GM21515 (cell line): ENCODE measurements around the gene HAPLN2.

Source experiments
- ATAC-seq: cut with Tn5 transposase; IDR thresholded peaks from one replicate; pipeline ENCODE4 v1.9.1; 2021; ENCODE audit not compliant: unreplicated experiment

The HAPLN2 gene

DNA sequence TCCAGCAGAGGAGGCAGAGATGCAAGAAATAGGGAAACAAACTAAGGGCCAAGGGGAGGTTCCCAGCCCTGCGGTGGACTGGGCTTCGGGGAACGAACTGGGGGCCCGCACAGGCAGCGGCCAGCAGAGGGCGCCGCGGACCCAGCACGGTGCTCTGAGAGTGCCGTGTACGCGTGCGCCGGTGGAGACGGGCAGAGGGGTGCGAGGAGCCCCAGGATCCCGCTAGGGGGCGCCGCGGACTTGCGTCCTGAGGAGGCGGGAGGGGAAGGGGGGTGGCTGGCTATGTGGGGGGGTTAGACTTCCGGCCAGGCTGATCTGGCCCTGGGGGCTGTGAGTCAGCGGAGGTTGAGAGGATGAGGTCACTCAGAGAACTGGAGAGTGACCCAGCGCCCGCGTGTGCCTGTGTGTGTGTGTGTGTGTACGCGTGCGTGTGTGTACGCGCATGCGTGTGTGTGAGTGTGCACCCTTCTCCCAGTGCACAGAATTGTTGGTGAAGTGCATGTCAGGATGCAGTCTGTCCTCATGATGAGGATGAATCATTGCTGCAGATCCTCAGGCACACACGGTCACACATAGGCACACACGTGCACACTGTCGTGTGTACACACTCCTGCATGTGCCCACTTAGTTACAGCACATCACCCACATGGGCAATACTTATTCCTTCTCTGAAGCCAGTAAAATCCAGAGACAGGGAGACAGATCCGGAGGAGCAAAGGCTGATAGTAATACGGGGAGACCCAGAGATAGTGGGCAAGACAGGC, 41.0 kb downstream of the HAPLN2 start:
- ATAC-seq: peak; percentile 50

DNA sequence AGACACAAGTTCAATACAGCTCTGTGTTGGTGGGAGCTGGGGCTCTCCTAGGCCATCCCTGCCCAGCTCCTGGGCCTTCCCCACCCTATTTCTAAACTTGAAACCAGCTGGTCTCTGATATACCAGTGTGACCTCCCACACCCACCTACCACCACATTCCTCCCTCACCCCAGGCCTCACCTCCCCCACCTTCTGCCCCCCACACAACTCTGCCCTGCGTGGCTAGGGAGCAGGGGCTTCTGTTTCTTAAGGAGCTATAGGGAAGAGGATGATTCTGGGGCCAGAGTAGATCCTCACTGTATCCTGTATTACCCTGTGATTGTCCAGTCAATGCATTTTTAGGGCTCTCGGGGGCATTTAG, 41.5 kb downstream of the HAPLN2 start:
- ATAC-seq: no peak

DNA sequence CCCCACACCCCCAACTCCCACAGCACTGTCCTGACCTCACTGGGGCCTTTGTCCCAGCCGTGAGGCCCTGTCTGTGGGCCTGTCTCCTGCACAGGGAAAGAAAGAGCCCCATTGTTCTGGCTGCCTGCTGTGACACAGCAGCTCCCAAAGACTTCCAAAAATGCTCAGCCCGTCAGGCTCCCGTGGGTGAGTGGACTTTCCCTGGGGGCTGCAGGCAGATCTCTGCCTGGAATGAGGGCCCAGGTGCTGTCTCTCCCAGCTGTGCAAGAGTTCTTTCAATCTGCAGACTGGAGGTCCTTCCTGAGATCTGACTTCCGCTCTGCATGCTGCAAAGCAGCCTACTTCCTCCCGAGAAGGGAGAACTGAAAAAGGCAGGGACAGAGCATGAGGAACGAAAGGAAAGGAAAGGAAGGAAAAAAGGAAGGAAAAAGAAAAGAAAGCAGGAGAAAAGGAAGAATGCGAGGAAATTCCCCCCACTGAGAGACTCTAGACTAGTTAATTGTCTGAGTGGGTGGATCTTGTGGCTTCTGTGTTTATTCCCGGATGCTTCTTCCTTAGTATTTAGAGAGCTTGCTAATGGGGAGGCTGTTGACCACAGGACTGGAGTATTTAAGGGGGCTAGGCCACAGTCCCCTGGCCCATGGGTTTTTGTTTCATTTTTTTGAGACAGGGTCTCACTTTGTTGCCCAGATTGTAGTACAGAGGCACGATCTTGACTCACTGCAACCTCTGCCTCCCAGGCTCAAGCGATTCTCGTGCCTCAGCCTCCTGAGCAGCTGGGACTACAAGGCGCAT, 43.0 kb downstream of the HAPLN2 start:
- ATAC-seq: no peak

DNA sequence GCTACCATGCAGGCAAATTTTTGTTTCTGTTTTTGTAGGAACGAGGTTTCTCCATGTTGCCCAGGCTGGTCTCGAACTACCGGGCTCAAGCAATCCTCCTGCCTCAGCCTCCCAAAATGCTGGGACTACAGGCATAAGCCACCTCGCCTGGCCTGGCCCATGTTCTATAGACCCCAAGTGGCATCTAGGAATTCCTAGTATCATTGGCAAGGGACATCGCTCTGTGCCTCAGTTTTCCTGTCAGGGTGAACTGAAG, 43.5 kb downstream of the HAPLN2 start:
- no peak for ATAC-seq

DNA sequence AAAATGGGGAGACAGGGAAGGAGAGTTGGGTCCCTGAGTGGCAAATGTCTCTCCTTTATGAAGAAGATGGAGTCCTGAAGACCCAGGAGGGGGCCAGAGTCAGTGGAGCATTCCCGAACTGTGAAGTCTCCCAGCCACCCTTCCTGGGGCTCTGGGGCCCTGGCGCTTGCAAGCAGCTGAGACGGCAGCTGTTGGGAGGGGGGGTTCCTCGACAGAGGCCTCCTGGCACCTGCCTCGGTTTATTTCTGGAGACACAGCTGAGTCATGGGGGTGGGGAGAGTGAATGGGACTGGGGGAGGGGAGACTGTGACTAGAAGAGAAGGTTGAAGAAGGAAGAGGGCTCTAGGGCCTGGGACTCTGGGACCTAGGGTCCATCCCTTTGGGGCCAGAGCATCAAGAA, 44.0 kb downstream of the HAPLN2 start:
- ATAC-seq: no peak

DNA sequence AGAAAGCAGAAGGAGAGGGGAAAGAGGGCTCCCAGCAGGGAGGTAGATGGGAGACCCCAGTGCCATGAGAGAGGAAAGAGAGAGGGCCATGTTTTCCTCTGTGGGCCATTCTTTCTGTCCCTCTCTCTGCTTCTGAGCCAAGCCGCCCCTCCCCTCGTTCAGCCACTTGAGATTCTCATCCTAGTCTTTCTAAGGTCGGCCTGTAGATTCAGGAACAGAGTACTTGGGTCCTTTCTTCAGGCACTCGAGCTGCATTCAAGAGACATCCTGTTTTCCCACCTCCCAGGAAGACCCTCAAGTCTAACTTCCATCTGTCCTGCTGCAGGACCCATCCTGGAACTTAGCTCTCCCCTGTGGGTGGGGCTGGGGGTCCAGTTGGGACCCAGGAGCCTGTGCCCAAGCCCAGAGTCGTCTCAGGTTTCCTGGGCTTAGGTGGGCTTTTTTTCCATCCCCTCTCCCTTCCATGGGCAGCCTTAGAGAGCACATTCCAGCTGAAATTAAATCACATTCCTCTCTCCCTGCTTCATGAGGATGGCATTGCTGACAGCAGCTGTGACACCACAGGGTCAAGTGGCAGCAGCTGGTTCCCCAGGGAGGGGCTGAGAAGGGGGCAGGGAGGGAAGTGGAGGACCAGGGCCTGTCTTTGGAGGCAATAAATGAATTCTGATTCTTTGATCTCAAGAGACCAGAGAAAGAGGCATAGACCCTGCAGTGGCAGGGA, 45.0 kb downstream of the HAPLN2 start:
- no peak for ATAC-seq

DNA sequence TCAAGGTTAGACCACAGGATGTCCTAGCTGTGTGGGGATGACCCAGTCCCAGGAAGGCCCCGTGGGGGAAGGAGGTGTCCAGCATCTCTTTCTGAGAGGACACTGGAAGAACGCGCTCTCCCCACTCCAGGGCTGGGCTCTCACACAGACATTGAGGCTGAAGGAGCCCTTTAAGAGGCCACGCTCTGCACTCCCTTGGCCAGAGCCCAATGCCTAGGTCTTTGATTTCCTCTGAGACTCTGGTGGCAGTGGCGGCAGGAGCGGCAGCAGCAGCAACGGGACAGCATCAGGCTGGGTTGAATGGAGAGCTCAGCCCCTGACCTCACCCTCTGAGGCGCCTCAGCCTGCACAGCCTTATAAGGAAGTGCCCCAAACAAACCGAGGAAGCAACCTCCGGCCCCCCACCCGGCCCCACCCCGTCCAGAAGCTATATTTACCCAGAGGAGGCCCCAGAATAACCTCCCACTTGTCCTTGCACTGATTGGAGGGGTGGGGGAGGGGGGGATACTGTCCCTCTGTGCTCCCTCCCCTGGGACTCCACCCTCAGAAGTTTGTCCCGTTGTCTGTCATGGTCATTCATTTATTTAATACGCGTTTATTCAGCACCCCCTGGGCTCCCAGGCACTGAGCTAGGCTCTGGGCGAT, 45.7 kb downstream of the HAPLN2 start:
- ATAC-seq: no peak

DNA sequence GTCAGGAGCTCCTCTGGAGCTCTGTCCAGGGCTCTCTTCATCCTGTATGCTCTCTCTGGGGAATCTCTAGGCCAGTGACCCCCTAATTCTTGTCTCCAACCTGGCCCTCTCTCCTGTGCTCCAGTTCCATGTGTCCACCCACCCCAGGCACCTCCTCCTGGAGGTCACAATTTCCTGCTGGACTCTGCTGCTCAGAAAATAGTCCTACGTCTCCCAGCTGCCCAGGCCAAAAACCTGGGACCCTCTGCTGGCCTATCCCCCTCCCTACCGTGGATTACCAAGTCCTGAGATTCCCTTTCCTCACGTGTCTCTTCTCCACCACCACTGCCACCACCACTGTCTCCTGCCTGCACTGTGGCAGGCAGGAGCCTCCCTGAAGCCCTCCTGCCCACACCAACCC, 46.3 kb downstream of the HAPLN2 start:
- no peak for ATAC-seq

DNA sequence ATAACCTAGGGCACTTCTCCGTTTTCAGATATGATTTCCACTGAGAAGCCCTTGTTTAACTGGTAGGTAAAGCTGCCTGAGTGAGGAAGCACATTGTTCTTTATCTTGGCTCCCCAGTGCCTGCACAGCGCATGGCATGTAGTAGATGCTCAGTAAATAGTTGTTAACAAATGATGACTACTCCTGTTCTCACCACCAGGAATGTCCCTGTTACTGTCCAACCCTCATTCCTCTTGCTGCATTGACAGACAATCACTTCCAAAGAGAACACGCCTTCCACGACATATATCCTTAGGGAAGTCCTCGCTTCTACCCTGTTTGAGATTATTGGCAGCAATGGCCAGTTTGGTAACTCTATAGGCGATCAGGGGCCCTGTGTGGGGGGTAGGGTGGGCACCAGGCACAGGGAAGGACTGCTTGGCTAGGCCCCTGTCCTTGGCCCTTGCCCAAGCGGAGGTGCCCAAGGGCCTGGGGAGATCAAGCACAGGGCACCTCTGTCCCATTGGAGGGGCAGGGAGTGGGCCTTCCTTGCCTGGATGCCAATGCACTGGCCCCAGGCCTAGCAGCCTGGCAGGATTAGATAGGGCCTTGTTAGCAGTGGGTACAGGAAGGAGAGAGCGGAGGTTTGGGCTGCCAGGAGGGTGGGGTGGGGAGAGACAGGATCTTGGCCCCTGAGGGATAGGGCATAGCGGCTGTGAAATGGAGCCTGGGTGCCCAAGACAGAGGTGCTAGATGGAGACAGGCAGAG, 47.8 kb downstream of the HAPLN2 start:
- ATAC-seq: no peak

DNA sequence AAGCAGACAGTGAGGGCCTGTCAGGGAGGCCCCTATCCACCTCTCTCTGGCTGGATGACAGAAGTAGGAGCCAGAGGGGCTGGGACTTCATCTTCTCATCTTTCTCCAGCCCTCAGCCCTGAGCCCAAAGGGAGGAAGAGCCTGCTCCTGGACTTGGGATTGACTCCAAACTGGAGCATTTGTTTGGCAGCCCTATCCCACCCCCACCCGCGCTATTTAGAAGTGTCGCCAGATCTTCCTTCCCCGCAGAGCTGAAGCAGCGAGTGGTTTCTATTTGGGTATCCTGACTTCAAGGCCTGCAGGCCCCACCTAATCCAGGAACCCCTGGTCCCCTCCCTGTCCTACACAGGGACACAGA, 48.4 kb downstream of the HAPLN2 start:
- ATAC-seq: no peak

DNA sequence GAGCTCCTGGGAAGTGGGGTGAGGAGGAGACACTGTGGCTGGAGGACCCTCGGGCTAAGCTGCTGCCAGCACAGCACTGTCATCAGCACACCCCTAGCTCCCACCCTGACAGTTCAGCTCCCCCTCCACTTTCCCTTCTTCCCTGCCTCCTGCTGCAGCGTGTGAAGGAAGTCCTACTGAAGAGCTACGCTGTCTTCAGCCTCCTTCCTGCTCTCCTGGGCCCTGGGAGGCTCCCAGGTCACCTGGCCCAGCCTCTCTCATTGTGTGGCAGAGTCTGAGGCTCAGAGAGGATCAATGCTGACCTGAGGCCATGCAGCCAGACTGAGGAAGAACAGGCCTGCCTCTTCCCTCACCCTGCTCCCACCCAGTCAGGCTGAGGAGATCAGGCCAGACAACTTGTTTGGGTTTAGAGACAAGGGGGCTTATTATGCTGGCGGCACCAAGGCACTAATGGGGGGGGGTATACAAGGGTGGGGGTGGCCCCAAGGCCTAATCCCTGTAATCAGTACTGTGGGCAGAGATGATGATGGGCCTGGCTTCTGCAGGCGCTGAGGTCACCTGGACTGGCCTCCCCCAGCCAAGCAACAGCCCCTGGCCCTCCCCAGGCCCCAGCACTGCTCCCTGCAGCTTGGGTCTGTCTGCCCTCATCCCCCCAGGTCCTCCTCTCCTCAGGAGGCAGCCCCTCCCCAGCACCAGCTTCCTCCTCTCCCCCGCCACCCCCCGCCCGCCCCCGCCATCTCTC, 48.9 kb downstream of the HAPLN2 start:
- no peak for ATAC-seq

DNA sequence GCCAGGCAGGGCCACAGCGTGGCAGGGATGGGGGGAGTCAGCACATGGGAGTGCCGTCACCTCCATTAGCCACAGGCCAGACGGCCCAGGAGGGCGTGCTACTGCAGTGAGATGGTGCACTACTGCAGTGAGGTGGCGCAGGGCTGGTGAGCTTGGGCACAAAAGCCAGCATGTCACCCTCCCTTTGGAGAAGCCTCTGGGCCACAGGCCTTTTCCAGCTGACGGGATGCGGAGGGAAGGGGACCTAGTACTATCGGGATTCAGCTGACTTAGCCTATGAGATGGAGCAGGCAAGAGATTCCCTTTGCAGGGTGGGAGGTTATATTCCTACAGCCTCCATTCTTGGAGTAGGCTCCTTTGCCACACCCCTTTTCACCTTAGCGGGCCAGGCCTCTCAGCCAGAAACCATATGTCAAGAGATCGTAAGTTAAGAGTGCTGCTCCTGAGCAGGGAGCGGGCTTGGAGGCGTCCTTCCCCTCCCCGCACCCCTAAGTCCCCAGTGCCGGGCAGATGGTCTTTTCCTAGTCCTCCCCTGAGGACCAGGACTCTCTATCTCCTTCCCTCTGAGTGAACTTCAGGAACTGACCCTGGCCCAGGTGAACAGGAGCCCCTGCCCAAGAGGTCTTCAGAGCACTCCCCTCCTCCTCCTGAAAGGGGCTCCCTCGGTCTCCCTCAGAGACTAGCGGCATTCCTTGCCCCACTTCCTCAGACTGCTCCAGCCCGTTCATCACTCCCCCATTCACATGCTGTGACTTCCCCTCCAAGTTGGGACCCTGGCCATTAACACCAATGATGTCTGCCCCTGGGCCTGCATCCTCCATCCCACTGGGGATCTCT, 49.8 kb downstream of the HAPLN2 start:
- no peak for ATAC-seq

DNA sequence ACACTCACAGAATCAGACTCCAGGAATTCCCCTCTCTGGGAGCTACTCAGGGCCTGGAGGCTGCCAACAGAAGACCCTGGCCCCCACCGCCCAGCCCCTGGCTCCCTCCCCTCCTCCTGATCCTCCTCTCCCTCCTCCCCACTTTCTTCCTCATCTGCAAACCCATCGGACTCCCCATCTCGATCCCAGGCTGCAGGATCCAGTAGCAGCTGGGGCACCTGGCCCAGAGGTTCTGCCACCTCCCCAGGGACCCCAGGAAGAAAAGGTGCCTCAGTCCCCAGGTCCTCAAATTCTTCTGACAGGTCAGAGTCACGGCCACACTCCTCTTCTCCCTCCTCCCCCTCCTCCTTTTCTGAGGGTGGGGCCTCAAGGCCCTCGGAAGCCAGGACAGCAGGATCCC, 50.6 kb downstream of the HAPLN2 start:
- no peak for ATAC-seq

DNA sequence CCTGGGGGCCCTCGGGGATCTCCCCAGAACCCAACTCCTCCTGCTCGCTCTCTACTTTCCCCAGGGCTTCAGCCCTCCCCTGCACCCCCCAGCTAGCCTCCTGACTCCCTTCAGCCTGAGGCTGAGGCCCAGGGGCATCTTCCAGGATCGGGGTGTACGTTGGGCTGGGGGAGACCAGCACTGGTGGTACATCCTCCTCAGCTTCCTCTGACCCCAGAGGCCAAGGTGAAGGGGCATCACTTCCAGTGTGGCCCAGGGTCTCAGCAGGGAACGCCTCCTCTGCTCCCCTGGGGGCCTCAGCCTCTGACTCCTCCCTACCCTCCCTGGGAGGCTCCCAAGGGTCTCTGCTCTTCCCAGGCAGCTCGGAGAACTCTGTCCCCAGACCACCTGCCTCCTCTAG, 51.1 kb downstream of the HAPLN2 start:
- no peak for ATAC-seq

DNA sequence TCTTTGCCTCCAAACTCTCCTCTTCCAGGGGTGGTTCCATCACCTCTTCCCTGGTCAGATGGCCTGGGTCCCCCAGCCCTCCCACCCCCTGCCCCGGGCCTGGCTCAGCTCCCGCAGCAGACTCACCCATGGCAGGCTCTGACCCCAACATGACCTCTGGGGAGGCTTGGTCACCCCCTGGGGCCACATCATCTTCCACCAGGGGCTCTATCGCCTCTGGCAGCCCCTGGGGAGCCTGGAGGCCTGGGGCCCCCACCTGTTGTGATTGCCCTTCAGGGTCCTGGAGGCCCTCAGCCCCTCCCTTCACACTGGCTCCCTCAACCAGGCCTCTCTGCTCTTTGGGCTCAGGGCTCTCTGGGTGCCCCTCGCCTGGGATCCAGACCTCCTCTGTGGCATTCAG, 51.6 kb downstream of the HAPLN2 start:
- ATAC-seq: no peak

DNA sequence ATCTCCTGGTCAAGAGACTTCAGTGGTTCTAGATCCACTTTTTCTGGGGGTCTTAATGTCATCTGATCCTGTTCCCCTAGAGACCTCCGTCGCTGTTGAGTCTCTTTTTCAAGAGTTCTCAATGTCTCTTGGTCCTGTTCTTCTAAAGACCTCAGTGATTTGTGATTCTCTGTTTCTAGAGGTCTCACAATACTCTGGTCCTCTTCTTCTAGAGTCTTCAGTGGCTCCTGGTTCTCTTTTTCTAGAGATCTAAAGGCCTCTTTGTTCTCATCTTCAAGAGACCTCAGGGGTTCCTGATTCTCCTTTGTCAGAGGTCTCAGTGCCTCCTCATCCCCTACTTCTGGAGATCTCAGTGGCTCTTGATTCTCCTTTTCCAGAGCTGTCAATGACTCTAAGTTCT, 52.6 kb downstream of the HAPLN2 start:
- no peak for ATAC-seq

DNA sequence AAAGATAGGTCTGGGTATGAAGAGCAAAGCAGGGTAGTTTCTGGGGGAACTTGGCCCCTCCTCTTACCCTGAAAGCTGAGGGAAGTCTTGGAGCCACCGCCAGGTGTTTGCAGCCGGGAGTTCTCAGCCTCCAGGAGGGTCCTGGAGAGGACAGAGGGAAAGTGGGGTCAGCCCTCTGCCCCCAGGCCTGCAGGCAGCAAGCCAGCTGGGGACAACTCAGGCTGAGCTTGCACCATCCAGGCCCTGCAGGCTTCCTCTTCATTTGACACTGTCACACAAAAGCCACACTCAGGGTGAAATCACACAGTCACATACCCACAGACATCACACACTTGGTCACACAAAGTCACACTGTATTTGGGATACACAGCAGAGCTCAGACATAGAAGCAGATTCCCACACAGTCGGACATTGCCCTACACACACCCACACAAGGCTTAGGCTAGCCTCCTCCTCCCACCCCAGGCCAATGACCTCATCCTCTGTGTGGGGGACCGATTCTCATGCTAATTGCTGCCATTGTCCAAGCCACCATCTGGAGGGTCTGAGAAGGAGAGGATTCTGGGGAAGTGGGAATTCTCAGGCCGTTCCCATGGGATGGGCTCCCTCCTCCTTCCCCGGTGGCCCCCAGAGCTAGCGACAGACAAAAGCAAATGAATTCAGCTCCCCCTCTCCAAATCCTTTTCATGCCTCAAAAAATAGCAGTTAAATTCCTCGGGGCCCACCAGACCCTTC, 54.3 kb downstream of the HAPLN2 start:
- ATAC-seq: no peak
